Thoracic aorta (tissue), 2 donors: Measurements from ENCODE around the gene TFEB. TPM values are rescaled to one million over a fixed set of nuclear protein-coding genes. Genes with fewer than 3 reads are reported as not detected.

Source experiments
- ATAC-seq: fragments of 150-250 bp; one replicate; pipeline ENCODE4 v1.8.0; 2017; ENCODE audit warnings: low read depth; ENCODE audit not compliant: insufficient number of reproducible peaks, low FRiP score
- DNase-seq: peaks from one replicate; pipeline ENCODE4 v3.0.0-alpha.2; 2020; ENCODE audit warnings: low spot score
- H3K27ac ChIP-seq, 2 donors: fragments of 200-600 bp; sonication (generic); 1 replicate in 1 of 2; 2 replicates in 1 of 2; pipeline ENCODE4 v1.5.1; 2016; ENCODE audit warnings: mild to moderate bottlenecking in 2 of 2, moderate library complexity in 2 of 2
- H3K27me3 ChIP-seq: fragments of 200-600 bp; sonication (generic); replicated peaks from 2 replicates; pipeline ENCODE4 v1.6.0; 2016; ENCODE audit warnings: mild to moderate bottlenecking; ENCODE audit not compliant: insufficient read depth
- H3K36me3 ChIP-seq: fragments of 200-600 bp; sonication (generic); one replicate; pipeline ENCODE4 v1.5.1; 2016
- H3K4me1 ChIP-seq, 2 donors: fragments of 200-600 bp; sonication (generic); 1 replicate in 1 of 2; 2 replicates in 1 of 2; pipeline versions ENCODE4 v1.5.1 to v1.6.0; 2016; ENCODE audit warnings: low read depth in 2 of 2, mild to moderate bottlenecking in 1 of 2; ENCODE audit not compliant: control insufficient read depth in 1 of 2
- H3K4me3 ChIP-seq: fragments of 200-600 bp; sonication (generic); 2 replicates; pipeline ENCODE4 v1.5.1; 2016; ENCODE audit warnings: mild to moderate bottlenecking
- H3K9me3 ChIP-seq: fragments of 200-600 bp; sonication (generic); 2 replicates; pipeline ENCODE4 v1.5.1; 2016
- CTCF ChIP-seq: fragments of 200-600 bp; sonication (generic); IDR thresholded peaks from one replicate; pipeline ENCODE4 v1.5.1; 2019; ENCODE audit warnings: antibody characterized with exemption
- total RNA-seq, 2 donors: library from RNA; depleted of rRNA; stranded (reverse); fragments of >200 nt; gene quantifications; one replicate each; pipeline versions ENCODE4 v1.1.0 to v1.2.3, GENCODE V29; 2016

TFEB gene
- total RNA-seq, 2 donors from 2014 or later = 22.9 to 23.8 TPM

- no peak for ATAC-seq
- Histone ChIP-seq H3K27ac (no peak overlapping the region), H3K4me3 (no peak overlapping the region), H3K4me1 (peaks cover 38 to 49% of the 10 kb centered on the region in 2 donors), H3K36me3 (no peaks in the 10 kb centered on the region), H3K9me3 (no peaks in the 10 kb centered on the region), H3K27me3 (no peaks in the 10 kb centered on the region)
- no peak for DNase-seq
- TF ChIP-seq CTCF = no peak
Measured at GRCh38 chr6:41721414-41721813, 14.0 kb downstream of the TFEB start.

GRCh38 chr6:41720783-41721182 lies 14.6 kb downstream of the TFEB start:
- Histone ChIP-seq H3K27ac (no peak overlapping the region), H3K4me3 (no peak overlapping the region), H3K9me3 (no peaks in the 10 kb centered on the region), H3K36me3 (no peaks in the 10 kb centered on the region), H3K27me3 (no peaks in the 10 kb centered on the region), H3K4me1 (peaks cover 43 to 55% of the 10 kb centered on the region in 2 donors)
- ATAC-seq (no peak), DNase-seq (no peak)
- TF ChIP-seq CTCF = no peak

GRCh38 chr6:41720262-41720620 lies 15.2 kb downstream of the TFEB start:
- Histone ChIP-seq H3K4me3 (no peak overlapping the region), H3K27ac (no peak overlapping the region), H3K4me1 (peaks cover 43 to 55% of the 10 kb centered on the region in 2 donors), H3K27me3 (no peaks in the 10 kb centered on the region), H3K9me3 (no peaks in the 10 kb centered on the region), H3K36me3 (no peaks in the 10 kb centered on the region)
- ATAC-seq = no peak
- DNase-seq = no peak
- no peak for TF ChIP-seq CTCF

- Histone ChIP-seq H3K27ac (no peak overlapping the region), H3K4me1 (peaks cover 42 to 55% of the 10 kb centered on the region in 2 donors), H3K27me3 (no peaks in the 10 kb centered on the region), H3K4me3 (no peak overlapping the region), H3K9me3 (no peaks in the 10 kb centered on the region), H3K36me3 (no peaks in the 10 kb centered on the region)
- DNase-seq (no peak), ATAC-seq (no peak)
- TF ChIP-seq CTCF = no peak
Measured at GRCh38 chr6:41719436-41720261, 15.8 kb downstream of the TFEB start.

- no peak overlapping the region for H3K4me3 ChIP-seq
- H3K27me3 ChIP-seq = no peaks in the 10 kb centered on the region
Measured at GRCh38 chr6:41718828-41719227, 16.6 kb downstream of the TFEB start.

More at GRCh38 chr6:41718828-41719227, 16.6 kb downstream of the TFEB start:
- no peak for TF ChIP-seq CTCF
- H3K36me3 ChIP-seq = no peaks in the 10 kb centered on the region
- ATAC-seq (no peak), DNase-seq (no peak)
- no peaks in the 10 kb centered on the region for H3K9me3 ChIP-seq
- H3K4me1 ChIP-seq = peaks cover 35 to 55% of the 10 kb centered on the region in 2 donors
- H3K27ac ChIP-seq = no peak overlapping the region
